RWPE1 (cell line): ENCODE measurements around the gene PRR13.
A peak's percentile ranks its signal among the peaks of the same experiment; 100 is the strongest.
"Not testable (repeated sequence)": the region's sequence is repeated elsewhere in the genome, so short reads cannot be mapped to it uniquely, and the experiment has no call there.

Source experiments
- CTCF ChIA-PET: fragments of 350-600 bp; sonication (Branson Sonifier 250); formaldehyde crosslinking; extraction: SDS; loops from one replicate; lab custom pipeline; 2021; lab: Yijun Ruan, JAX
- POLR2A ChIA-PET: fragments of 400-600 bp; formaldehyde crosslinking; extraction: SDS; loops from one replicate; lab custom pipeline; 2020; ENCODE audit warnings: antibody characterized with exemption; ENCODE audit not compliant: low non-redundant PET; lab: Yijun Ruan, JAX
- DNase-seq: peaks from one replicate; pipeline ENCODE4 v3.0.0; 2012; ENCODE audit warnings: low spot score
- H3K27ac ChIP-seq: fragments of 450-650 bp; 2 replicates; pipeline ENCODE4 v1.5.1; 2017
- TF ChIP-seq, protein P1 (sequence below): fragments of 450-650 bp; conservative IDR thresholded peaks from 2 replicates; pipeline ENCODE4 v1.5.1; 2017; ENCODE audit warnings: low read depth, mild to moderate bottlenecking

The PRR13 gene, protein sequence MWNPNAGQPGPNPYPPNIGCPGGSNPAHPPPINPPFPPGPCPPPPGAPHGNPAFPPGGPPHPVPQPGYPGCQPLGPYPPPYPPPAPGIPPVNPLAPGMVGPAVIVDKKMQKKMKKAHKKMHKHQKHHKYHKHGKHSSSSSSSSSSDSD

DNA sequence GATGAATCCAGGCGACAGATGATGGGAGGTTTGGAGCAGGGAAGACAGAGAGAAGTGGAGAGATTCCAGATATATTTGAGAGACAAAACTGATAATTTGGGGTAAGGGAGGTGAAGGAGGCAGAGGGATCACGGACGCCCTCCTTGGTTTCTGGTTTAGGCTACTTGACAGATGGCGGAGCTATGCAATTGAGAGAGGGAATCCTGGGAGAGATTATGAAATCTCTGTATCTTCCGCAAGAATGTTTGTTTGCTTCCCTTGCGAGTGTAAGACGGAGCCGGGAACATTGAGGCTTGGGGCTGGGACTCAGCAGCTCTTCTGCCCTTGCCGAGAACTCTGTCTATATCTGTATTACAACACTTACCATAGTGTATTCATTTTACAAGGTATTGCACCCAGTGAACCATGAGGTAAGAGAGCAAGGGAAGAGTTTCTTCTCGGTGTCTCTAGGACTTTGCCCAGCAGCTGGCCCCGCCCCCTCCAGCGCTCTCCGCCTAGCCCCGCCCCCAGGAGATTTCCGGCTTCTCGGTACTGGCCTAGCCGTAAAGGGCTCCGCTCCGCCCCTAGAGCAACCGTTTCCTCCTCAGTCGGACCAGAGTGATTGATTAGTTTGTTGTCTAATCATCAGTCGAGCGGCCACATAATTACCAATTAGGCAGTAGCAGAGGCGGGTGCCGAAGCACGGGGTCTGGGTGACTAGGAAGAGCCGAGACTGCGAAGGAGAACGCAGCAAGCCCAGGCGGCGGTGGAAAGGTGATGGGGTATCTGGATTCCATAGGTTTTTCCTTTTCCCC, at the start of gene PRR13:
TSS of gene PRR13 (plus strand) at position 695 of the 794 bp plus-strand sequence. CDS start 981 bp downstream, outside the sequence.
- CTCF ChIA-PET: no interaction called here
- peak; percentile 98 for DNase-seq
- H3K27ac ChIP-seq: peak within 1 kb of the TSS; percentile 94
- TF ChIP-seq, protein P1, sequence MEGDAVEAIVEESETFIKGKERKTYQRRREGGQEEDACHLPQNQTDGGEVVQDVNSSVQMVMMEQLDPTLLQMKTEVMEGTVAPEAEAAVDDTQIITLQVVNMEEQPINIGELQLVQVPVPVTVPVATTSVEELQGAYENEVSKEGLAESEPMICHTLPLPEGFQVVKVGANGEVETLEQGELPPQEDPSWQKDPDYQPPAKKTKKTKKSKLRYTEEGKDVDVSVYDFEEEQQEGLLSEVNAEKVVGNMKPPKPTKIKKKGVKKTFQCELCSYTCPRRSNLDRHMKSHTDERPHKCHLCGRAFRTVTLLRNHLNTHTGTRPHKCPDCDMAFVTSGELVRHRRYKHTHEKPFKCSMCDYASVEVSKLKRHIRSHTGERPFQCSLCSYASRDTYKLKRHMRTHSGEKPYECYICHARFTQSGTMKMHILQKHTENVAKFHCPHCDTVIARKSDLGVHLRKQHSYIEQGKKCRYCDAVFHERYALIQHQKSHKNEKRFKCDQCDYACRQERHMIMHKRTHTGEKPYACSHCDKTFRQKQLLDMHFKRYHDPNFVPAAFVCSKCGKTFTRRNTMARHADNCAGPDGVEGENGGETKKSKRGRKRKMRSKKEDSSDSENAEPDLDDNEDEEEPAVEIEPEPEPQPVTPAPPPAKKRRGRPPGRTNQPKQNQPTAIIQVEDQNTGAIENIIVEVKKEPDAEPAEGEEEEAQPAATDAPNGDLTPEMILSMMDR: no peak
- POLR2A ChIA-PET: interaction anchor here (0.6 to 1.0 kb wide), 3 partner anchors 17 to 62 kb away, joined by 5 to 9 read pairs (median 6); no protein-coding TSS in a partner anchor

DNA sequence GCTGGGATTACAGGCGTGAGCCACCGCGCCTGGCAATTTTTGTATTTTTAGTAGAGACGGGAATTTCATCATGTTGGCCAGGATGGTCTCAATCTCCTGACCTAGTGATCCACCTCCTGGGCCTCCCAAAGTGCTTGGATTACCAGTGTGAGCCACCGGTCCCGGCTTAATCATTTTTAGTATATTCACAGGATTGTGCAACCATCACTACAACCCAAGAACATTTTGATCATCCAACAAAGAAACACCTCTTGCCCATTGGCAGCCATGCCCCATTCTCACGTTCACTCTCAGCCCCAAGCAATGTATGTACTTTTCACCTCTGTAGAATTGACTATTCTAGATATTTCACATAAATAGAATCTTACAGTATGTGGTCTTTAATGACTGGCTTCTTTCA, 41.6 kb upstream of the PRR13 start:
- no peak overlapping the region for H3K27ac ChIP-seq
- DNase-seq: no peak
- TF ChIP-seq, protein P1: no peak
- POLR2A ChIA-PET: no interaction called here
- CTCF ChIA-PET: no interaction called here

DNA sequence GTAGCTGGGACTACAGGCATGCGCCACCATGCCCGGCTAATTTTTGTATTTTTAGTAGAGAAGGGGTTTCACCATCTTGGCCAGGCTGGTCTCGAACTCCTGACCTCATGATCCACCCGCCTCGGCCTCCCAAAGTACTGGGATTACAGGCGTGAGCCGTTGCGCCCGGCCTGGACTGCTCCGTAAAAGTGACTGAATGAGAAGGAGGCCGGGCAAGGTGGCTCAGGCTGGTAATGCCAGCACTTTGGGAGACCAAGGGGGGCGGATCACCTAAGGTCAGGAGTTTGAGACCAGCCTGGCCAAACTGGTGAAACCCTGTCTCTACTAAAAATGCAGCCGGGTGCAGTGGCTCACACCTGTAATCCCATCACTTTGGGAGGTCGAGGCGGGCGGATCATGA, 39.2 kb upstream of the PRR13 start:
- CTCF ChIA-PET, DNase-seq, POLR2A ChIA-PET: not testable (repeated sequence)
- H3K27ac ChIP-seq: 0 out of 2 replicates have a peak overlapping the region, but pooled peaks have one; percentile 9

DNA sequence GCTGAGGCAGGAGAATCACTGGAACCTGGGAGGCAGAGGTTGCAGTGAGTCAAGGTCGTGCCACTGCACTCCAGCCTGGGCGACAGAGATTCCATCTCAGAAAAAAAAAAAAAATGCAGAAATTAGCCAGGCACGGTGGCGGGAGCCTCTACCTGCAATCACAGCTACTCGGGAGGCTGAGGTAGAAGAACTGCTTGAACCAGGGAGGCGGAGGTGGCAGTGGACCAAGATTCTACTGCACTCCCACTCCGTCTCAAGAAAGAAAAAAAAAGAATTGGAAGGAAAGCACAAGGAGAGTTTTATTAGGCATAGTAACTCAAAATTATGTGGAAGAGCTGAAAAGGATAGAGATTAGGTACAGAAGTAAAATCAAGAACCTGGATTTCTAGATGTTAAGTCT, 38.7 kb upstream of the PRR13 start:
- ChIA-PET POLR2A (no interaction called here), CTCF (no interaction called here)
- TF ChIP-seq, protein P1: no peak
- no peak for DNase-seq
- 0 out of 2 replicates have a peak overlapping the region, but pooled peaks have one; percentile 9 for H3K27ac ChIP-seq

DNA sequence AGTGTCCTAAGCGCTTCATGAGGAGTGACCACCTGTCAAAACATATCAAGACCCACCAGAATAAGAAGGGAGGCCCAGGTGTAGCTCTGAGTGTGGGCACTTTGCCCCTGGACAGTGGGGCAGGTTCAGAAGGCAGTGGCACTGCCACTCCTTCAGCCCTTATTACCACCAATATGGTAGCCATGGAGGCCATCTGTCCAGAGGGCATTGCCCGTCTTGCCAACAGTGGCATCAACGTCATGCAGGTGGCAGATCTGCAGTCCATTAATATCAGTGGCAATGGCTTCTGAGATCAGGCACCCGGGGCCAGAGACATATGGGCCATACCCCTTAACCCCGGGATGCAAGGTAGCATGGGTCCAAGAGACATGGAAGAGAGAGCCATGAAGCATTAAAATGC, 30.6 kb upstream of the PRR13 start:
- TF ChIP-seq, protein P1: no peak
- ChIA-PET CTCF (interaction anchor here (1.3 kb wide), 1 partner anchor 10 kb away, joined by 5 read pairs; no protein-coding TSS in a partner anchor), POLR2A (no interaction called here)
- no peak for DNase-seq
- no peak overlapping the region for H3K27ac ChIP-seq

DNA sequence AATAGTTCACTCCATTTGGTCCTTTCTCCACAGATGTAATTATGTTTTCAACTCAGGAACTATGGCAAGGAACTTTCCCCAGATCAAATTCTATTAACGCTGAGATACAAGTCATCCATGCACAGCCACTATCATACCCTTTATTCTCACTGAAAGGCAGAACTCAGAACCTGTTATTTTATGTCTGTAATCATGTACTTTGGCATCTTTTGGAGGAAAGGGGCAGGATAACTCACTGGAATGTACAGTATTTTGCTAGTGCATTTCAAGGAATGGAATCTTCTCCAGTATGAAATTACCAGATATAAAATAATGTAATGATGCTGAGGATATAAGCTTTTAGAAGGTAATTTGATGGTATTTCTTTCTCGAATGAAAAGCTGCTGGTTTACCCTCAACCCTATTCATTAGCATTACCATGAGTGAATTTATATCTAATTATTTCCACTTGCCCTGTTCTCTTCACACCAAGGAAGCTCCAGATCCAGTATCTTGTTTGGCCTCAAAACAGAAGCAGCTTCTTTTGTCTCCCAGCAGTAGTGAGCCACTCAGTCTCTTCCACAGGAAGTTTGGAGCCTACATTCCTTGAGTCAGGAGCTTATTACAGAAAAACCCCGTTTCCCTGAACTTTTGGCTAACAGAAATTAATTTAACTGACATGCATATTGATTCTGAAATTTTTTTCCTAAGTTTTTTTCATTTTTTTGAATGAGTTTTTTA, 27.9 kb upstream of the PRR13 start:
- CTCF ChIA-PET: interaction anchor here (0.5 to 2.0 kb wide), 3 partner anchors 61 to 108 kb away, joined by 3 to 7 read pairs (median 3); no protein-coding TSS in a partner anchor
- TF ChIP-seq, protein P1: no peak
- no peak overlapping the region for H3K27ac ChIP-seq
- POLR2A ChIA-PET: no interaction called here
- no peak for DNase-seq
